K562 (cell line): Measurements from ENCODE around the gene SRL. TPM values are rescaled to one million over a fixed set of nuclear protein-coding genes. Genes with fewer than 3 reads are reported as not detected.
A peak's percentile ranks its signal among the peaks of the same experiment; 100 is the strongest.

Source experiments
- ARID1B ChIP-seq: fragments of 450-650 bp; IDR thresholded peaks from 2 replicates; pipeline ENCODE4 v1.6.1; 2016; ENCODE audit warnings: antibody characterized with exemption, mild to moderate bottlenecking, inconsistent platforms
- ATF2 ChIP-seq: sonication (generic); formaldehyde crosslinking; IDR thresholded peaks from 2 replicates; pipeline ENCODE4 v1.8.1; 2022; ENCODE audit warnings: missing genetic modification reagents
- BMI1 ChIP-seq: fragments of 150-350 bp; IDR thresholded peaks from 2 replicates; pipeline ENCODE4 v1.6.1; 2014; ENCODE audit warnings: low read length
- CAMTA2 ChIP-seq: fragments of 250-450 bp; sonication (Bioruptor Pico); conservative IDR thresholded peaks from 2 replicates; pipeline ENCODE4 v1.5.1; 2022
- DIDO1 ChIP-seq: fragments of 450-650 bp; IDR thresholded peaks from 2 replicates; pipeline ENCODE4 v1.6.1; 2016; ENCODE audit warnings: low read depth, missing biosample characterization, missing genetic modification characterization
- KLF6 ChIP-seq: fragments of 250-450 bp; sonication (Bioruptor Pico); IDR thresholded peaks from 2 replicates; pipeline ENCODE4 v1.4.0; 2020; ENCODE audit warnings: mild to moderate bottlenecking, moderate library complexity, borderline replicate concordance
- MCM7 ChIP-seq, 2 experiments: fragments of 450-650 bp; IDR thresholded peaks; 2 replicates each; pipeline ENCODE4 v1.6.1; 2016 to 2018
- PHB ChIP-seq: fragments of 250-450 bp; sonication (Bioruptor Pico); IDR thresholded peaks from 2 replicates; pipeline ENCODE4 v1.5.0; 2021
- PHB2 ChIP-seq: fragments of 450-650 bp; IDR thresholded peaks from 2 replicates; pipeline ENCODE4 v1.6.1; 2017; ENCODE audit warnings: low read depth
- PPARD ChIP-seq: fragments of 250-450 bp; sonication (Bioruptor Pico); IDR thresholded peaks from 2 replicates; pipeline ENCODE4 v1.8.0; 2022; ENCODE audit warnings: inconsistent platforms, mild to moderate bottlenecking, moderate library complexity
- PTTG1 ChIP-seq: fragments of 450-650 bp; IDR thresholded peaks from 2 replicates; pipeline ENCODE4 v1.6.1; 2016; ENCODE audit warnings: low read depth, mild to moderate bottlenecking, missing genetic modification characterization, missing compliant biosample characterization
- SMARCA5 ChIP-seq: fragments of 450-650 bp; IDR thresholded peaks from 2 replicates; pipeline ENCODE4 v1.6.1; 2016
- TSC22D4 ChIP-seq: fragments of 450-650 bp; IDR thresholded peaks from 2 replicates; pipeline ENCODE4 v1.6.1; 2016; ENCODE audit warnings: missing genetic modification characterization, missing biosample characterization, control low read depth
- ZBTB17 ChIP-seq: fragments of 450-650 bp; formaldehyde crosslinking; IDR thresholded peaks from 2 replicates; pipeline ENCODE4 v1.4.0; 2020; ENCODE audit warnings: mild to moderate bottlenecking
- ZBTB2 ChIP-seq: fragments of 450-650 bp; IDR thresholded peaks from 2 replicates; pipeline ENCODE4 v1.6.1; 2016; ENCODE audit warnings: antibody characterized with exemption
- ZBTB43 ChIP-seq: sonication (generic); formaldehyde crosslinking; IDR thresholded peaks from 2 replicates; pipeline ENCODE4 v1.8.0; 2023; ENCODE audit warnings: mild to moderate bottlenecking, missing genetic modification reagents
- ZBTB49 ChIP-seq: sonication (generic); formaldehyde crosslinking; IDR thresholded peaks from 2 replicates; pipeline ENCODE4 v1.8.0; 2022; ENCODE audit warnings: missing genetic modification reagents, mild to moderate bottlenecking, borderline replicate concordance
- ZNF140 ChIP-seq: fragments of 250-450 bp; sonication (Bioruptor Pico); IDR thresholded peaks from 2 replicates; pipeline ENCODE4 v1.8.0; 2021; ENCODE audit warnings: moderate library complexity, mild to moderate bottlenecking, inconsistent platforms
- polyA plus RNA-seq, 8 experiments: library from polyadenylated mRNA; depleted of rRNA in 4 of 8; stranded (reverse) in 5 of 8; unstranded in 3 of 8; fragments of >200 nt; fragmentation: Nextera tagmentation in 2 of 8; fragmentation: Illumina TruSeq in 1 of 8; extraction: Ambion mirVana in 2 of 8; extraction: Trizol in 1 of 8; gene quantifications; 2 replicates each; pipeline versions ENCODE4 v1.2.1 to v1.2.3, GENCODE V29; 2011 to 2014; ENCODE audit warnings: inconsistent platforms in 1 of 8, missing spikeins in 1 of 8
- total RNA-seq, 7 experiments: library from RNA; depleted of rRNA in 6 of 7; stranded (reverse); fragments of >200 nt in 6 of 7; fragmentation: Illumina TruSeq in 2 of 7; extraction: Trizol in 2 of 7; gene quantifications; 2 replicates each; pipeline versions ENCODE4 v1.2.1 to v1.2.3, GENCODE V29; 2011 to 2021; ENCODE audit warnings: low replicate concordance in 1 of 7

SRL gene
- total and polyA plus RNA-seq, 9 of the 15 experiments (the other 6 are each of a cell fraction or from before 2014, with no cell fraction given): 0.01 TPM; not detected in 8

- TF ChIP-seq ATF2 (CRISPR knock-in tag): no peak
- TF ChIP-seq PHB (CRISPR knock-in tag): peak; percentile 59; the same call in 1 of the 2 replicates
- 0 out of 2 replicates have a peak, but pooled peaks have one; percentile 26 for TF ChIP-seq DIDO1 (tag)
- TF ChIP-seq PHB2: no peak
- no peak for TF ChIP-seq ZNF140 (CRISPR knock-in tag)
- TF ChIP-seq CAMTA2: peak; percentile 34; the same call in 1 of the 2 replicates
- no peak for TF ChIP-seq TSC22D4 (tag)
- peak; percentile 11; the same call in 1 of the 2 replicates for TF ChIP-seq ZBTB17 (CRISPR knock-in tag)
- peak; percentile 79 for TF ChIP-seq SMARCA5
- TF ChIP-seq BMI1: no peak
- no peak for TF ChIP-seq ZBTB2
- TF ChIP-seq PPARD (CRISPR knock-in tag): no peak
- TF ChIP-seq ZBTB49: peak; percentile 77; the same call in 1 of the 2 replicates
- no peak for TF ChIP-seq MCM7 (IDR thresholded peaks at IDR 0.05)
- no peak for TF ChIP-seq PTTG1
- no peak for TF ChIP-seq KLF6
- TF ChIP-seq ARID1B: 0 out of 2 replicates have a peak, but pooled peaks have one; percentile 35
- TF ChIP-seq ZBTB43 (CRISPR knock-in tag): 0 out of 2 replicates have a peak, but pooled peaks have one; percentile 52
These were observed 29.6 kb upstream of the SRL start (continued) for GRCh38 chr16:4271176-4272113.
